Prostate gland (tissue), 2 donors: ENCODE measurements around the gene SIRPB2.

Experiments used
- POLR2A ChIP-seq: fragments of 450-650 bp; IDR thresholded peaks from one replicate; pipeline ENCODE4 v1.6.1; 2016; ENCODE audit warnings: antibody characterized with exemption, mild to moderate bottlenecking
- POLR2AphosphoS5 ChIP-seq: sonication (generic); formaldehyde crosslinking; IDR thresholded peaks from one replicate; pipeline ENCODE4 v1.6.1; 2017; ENCODE audit warnings: antibody characterized with exemption
- TF ChIP-seq, protein P1 (sequence below), 4 experiments: fragments of 200-600 bp in 2 of 4; fragments of 450-650 bp in 2 of 4; sonication (generic) in 2 of 4; IDR thresholded peaks; 1 replicate in 3 of 4; 2 replicates in 1 of 4; pipeline ENCODE4 v1.5.1; 2016 to 2019; ENCODE audit warnings: antibody characterized with exemption in 4 of 4, mild to moderate bottlenecking in 2 of 4, moderate library complexity in 2 of 4

GRCh38 chr20:1435337-1435699 lies 55.9 kb downstream of the SIRPB2 start:
- TF ChIP-seq, protein P1, sequence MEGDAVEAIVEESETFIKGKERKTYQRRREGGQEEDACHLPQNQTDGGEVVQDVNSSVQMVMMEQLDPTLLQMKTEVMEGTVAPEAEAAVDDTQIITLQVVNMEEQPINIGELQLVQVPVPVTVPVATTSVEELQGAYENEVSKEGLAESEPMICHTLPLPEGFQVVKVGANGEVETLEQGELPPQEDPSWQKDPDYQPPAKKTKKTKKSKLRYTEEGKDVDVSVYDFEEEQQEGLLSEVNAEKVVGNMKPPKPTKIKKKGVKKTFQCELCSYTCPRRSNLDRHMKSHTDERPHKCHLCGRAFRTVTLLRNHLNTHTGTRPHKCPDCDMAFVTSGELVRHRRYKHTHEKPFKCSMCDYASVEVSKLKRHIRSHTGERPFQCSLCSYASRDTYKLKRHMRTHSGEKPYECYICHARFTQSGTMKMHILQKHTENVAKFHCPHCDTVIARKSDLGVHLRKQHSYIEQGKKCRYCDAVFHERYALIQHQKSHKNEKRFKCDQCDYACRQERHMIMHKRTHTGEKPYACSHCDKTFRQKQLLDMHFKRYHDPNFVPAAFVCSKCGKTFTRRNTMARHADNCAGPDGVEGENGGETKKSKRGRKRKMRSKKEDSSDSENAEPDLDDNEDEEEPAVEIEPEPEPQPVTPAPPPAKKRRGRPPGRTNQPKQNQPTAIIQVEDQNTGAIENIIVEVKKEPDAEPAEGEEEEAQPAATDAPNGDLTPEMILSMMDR (IDR thresholded peaks at IDR 0.05): no peak
- no peak for TF ChIP-seq POLR2AphosphoS5
- no peak for TF ChIP-seq POLR2A
